ENCODE results near the gene GABRB1. TPM values are rescaled to one million over a fixed set of nuclear protein-coding genes. Genes with fewer than 3 reads are reported as not detected.

The GABRB1 gene
- total and polyA plus RNA-seq, 2 donors (not counting 3 experiments of a cell fraction or from before 2014, with no cell fraction given), result not detected

DNA sequence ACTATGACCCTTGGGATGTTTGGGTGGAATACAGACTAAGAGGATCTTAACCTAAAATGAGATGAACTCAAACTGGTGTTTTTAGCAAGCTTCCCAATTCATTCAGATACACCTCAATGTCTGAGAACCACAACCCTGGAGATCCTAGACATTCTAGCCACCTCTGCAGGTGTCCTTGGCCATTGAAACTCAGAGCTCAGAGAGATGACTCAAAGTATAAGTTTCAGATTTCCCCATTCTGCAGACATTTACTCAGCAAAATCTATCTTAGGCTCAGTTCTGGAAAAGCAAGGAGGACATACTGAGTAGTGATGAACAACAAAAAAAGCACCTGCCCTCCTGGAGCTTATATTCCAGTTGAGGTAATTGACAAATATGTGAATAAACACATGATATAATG, 384.4 kb downstream of the GABRB1 start:
- FAIRE-seq (no peak), DNase-seq (ENCODE audit: low read depth, low spot score) (no peak)
- Histone ChIP-seq H2AFZ (ENCODE audit: low read depth, low read length) (no peak overlapping the region), H3K79me2 (ENCODE audit: control insufficient read depth, insufficient read depth, low read length) (no peaks in the 10 kb centered on the region), H3K9me1 (replicated peaks; ENCODE audit: control insufficient read depth, extremely low read depth, insufficient read depth, low read length) (no peaks in the 10 kb centered on the region), H3K4me3 (replicated peaks in 1 of 3; ENCODE audit: insufficient read depth in 1 of 3, low read depth in 1 of 3, low read length in 3 of 3) (no peak overlapping the region), H3K9me3 (replicated peaks; ENCODE audit: control insufficient read depth, insufficient read depth, low read length) (no peaks in the 10 kb centered on the region), H3K27ac (ENCODE audit: insufficient read depth, low read depth, low read length) (no peak overlapping the region), H3K36me3 (ENCODE audit: control insufficient read depth in 2 of 2, extremely low read depth in 1 of 2, insufficient read depth in 2 of 2, low read length in 2 of 2) (no peaks in the 10 kb centered on the region), H3K4me1 (ENCODE audit: control insufficient read depth, extremely low read depth, insufficient read depth, low read length) (no peaks in the 10 kb centered on the region), H4K20me1 (replicated peaks; ENCODE audit: control insufficient read depth, extremely low read depth, insufficient read depth, low read length) (no peaks in the 10 kb centered on the region), H3K9ac (replicated peaks; ENCODE audit: extremely low read depth, insufficient read depth, low read length) (no peak overlapping the region), H3K4me2 (ENCODE audit: insufficient read depth, low read length) (no peak overlapping the region), H3K27me3 (ENCODE audit: control insufficient read depth in 2 of 2, insufficient read depth in 2 of 2, low read length in 2 of 2) (peaks cover 3 to 8% of the 10 kb centered on the region in 2 experiments)
- no peak for TF ChIP-seq POLR2A (IDR thresholded peaks at IDR 0.05; ENCODE audit: low read depth, low read length)
- TF ChIP-seq JUN (IDR thresholded peaks at IDR 0.05; ENCODE audit: borderline replicate concordance, insufficient read depth, insufficient read length, low read depth), result no peak
- TF ChIP-seq GATA2 (IDR thresholded peaks at IDR 0.05; ENCODE audit: insufficient read depth, insufficient read length, low read depth, low read length), result no peak
- TF ChIP-seq MYC (IDR thresholded peaks at IDR 0.05; ENCODE audit: low read depth, low read length), result no peak
- TF ChIP-seq, protein P1, sequence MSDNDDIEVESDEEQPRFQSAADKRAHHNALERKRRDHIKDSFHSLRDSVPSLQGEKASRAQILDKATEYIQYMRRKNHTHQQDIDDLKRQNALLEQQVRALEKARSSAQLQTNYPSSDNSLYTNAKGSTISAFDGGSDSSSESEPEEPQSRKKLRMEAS (IDR thresholded peaks at IDR 0.05; ENCODE audit: insufficient read depth, insufficient read length), result no peak
- TF ChIP-seq CTCF (IDR thresholded peaks at IDR 0.05; ENCODE audit: extremely low read depth in 1 of 2, insufficient read depth in 1 of 2, low read depth in 1 of 2, low read length in 2 of 2), result no peak
- TF ChIP-seq FOS (IDR thresholded peaks at IDR 0.05; ENCODE audit: borderline replicate concordance, insufficient read depth, low read length), result no peak
- no peak for TF ChIP-seq EZH2 (IDR thresholded peaks at IDR 0.05; ENCODE audit: borderline replicate concordance, low read depth, low read length, severe bottlenecking)
- TF ChIP-seq POLR2AphosphoS5 (IDR thresholded peaks at IDR 0.05; ENCODE audit: insufficient read depth, low read depth, low read length), result no peak
- CTCF ChIA-PET, result no interaction called here
- POLR2A ChIA-PET, result no interaction called here
- BruUV-seq (replicated peaks), result no TSS peak
- intact Hi-C loops (cut with micrococcal nuclease), result no loop called here
- dilution Hi-C loops (cut with MboI; ENCODE audit: extremely low pct_ligation_motif_present, low sequenced_read_pairs), result no loop called here

Data from endothelial cell of umbilical vein (primary cell).